Measurements from ENCODE around the gene PPEF2. TPM values are rescaled to one million over a fixed set of nuclear protein-coding genes. Genes with fewer than 3 reads are reported as not detected.
A peak's percentile ranks its signal among the peaks of the same experiment; 100 is the strongest.

Gene PPEF2
- total RNA-seq (1 to 10 TPM in 2 of 5 experiments, under 1 TPM in 3; 0.07 to 1.5 (median 0.17) TPM), polyA plus RNA-seq (not detected), total RNA-seq (0.81 reads per million)

DNA sequence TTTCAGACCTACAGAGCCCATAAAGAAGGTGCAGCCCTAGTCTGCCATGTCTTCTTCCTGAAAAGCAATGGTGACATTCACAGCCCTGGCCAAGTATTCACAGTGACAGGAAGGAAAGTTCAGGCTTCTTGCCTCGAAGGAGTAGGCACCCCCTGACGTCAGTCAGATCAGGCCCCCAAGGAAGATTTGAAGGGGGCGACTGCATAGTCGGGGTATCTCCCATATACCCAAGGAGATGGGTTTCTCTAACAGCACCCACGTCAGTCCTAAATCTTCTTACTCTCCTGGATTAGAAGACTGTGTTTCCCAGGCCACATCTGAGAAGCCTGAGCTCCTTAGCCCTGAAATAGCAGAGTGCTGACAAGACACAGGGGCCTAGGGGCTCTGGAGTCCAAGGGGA, at the start of gene PPEF2:
TSS of gene PPEF2 (minus strand) at position 101 of the 400 bp plus-strand sequence. CDS start 6,127 bp downstream, outside the sequence.
- Histone ChIP-seq H3K27me3 (ENCODE audit: control insufficient read depth in 2 of 2, insufficient read depth in 2 of 2, low read length in 2 of 2) (no peaks in the 10 kb centered on the region), H3K36me3 (ENCODE audit: control insufficient read depth in 2 of 3, insufficient read depth in 3 of 3, low read length in 3 of 3) (no peaks in the 10 kb centered on the region), H3K9me3 (ENCODE audit: control insufficient read depth in 2 of 3, low read length in 3 of 3) (no peaks in the 10 kb centered on the region), H3K4me3 (ENCODE audit: low read length) (no peak within 1 kb of the TSS), H3K27ac (ENCODE audit: low read depth, low read length) (no peak within 1 kb of the TSS), H3K4me1 (ENCODE audit: control insufficient read depth in 2 of 2, insufficient read depth in 2 of 2, low read length in 2 of 2) (no peaks in the 10 kb centered on the region)
- no peak within 1 kb of the TSS for H3K4me3 Mint-ChIP-seq
- H3K27me3 Mint-ChIP-seq: peaks cover 0 to 17% (median 0%) of the 10 kb centered on the region in 5 donors
- DNase-seq: no peak
- intact Hi-C loops (cut with micrococcal nuclease): no loop called here
- no peak for ATAC-seq
- peaks cover 0 to 3% (median 0%) of the 10 kb centered on the region in 5 donors for H3K36me3 Mint-ChIP-seq
- H3K4me1 Mint-ChIP-seq: peaks cover 0 to 5% (median 0%) of the 10 kb centered on the region in 7 donors
- no peak within 1 kb of the TSS for H3K27ac Mint-ChIP-seq
- ChIA-PET CTCF (no interaction called here), POLR2A (no interaction called here)
- H3K9me3 Mint-ChIP-seq: peaks cover 0 to 3% (median 0%) of the 10 kb centered on the region in 11 donors

GRCh38 chr4:75950213-75950815, 48.1 kb upstream of the PPEF2 start:
- Mint-ChIP-seq H3K36me3 (peaks cover 14 to 37% (median 24%) of the 10 kb centered on the region in 5 donors), H3K4me3 (no peak overlapping the region), H3K9me3 (no peaks in the 10 kb centered on the region), H3K4me1 (peaks cover 0 to 9% (median 4%) of the 10 kb centered on the region in 7 donors), H3K27ac (no peak overlapping the region), H3K27me3 (no peaks in the 10 kb centered on the region)
- Histone ChIP-seq H3K27me3 (ENCODE audit: control insufficient read depth in 2 of 2, insufficient read depth in 2 of 2, low read length in 2 of 2) (no peaks in the 10 kb centered on the region), H3K4me1 (ENCODE audit: control insufficient read depth in 2 of 2, insufficient read depth in 2 of 2, low read length in 2 of 2) (no peaks in the 10 kb centered on the region), H3K4me3 (ENCODE audit: low read length) (no peak overlapping the region), H3K27ac (ENCODE audit: low read depth, low read length) (no peak overlapping the region), H3K36me3 (ENCODE audit: control insufficient read depth in 2 of 3, insufficient read depth in 3 of 3, low read length in 3 of 3) (peaks cover 8 to 60% (median 18%) of the 10 kb centered on the region in 3 experiments), H3K9me3 (ENCODE audit: control insufficient read depth in 2 of 3, low read length in 3 of 3) (no peaks in the 10 kb centered on the region)
- no peak for ATAC-seq
- CTCF ChIA-PET: interaction anchor here (0.6 to 2.3 kb wide), 3 partner anchors 9 to 46 kb away, joined by 3 to 7 read pairs (median 5); partner anchors contain the start of gene NAAA
- DNase-seq: no peak
- POLR2A ChIA-PET: interaction anchor here (0.8 kb wide), 1 partner anchor 28 kb away, joined by 3 read pairs; no protein-coding TSS in a partner anchor
- intact Hi-C loops (cut with micrococcal nuclease): no loop called here

- Mint-ChIP-seq H3K27me3 (no peaks in the 10 kb centered on the region), H3K36me3 (peaks cover 10 to 27% (median 16%) of the 10 kb centered on the region in 5 donors), H3K27ac (no peak overlapping the region), H3K4me1 (peaks cover 0 to 9% (median 4%) of the 10 kb centered on the region in 7 donors), H3K4me3 (no peak overlapping the region), H3K9me3 (no peaks in the 10 kb centered on the region)
- no peak overlapping the region for H3K4me3 ChIP-seq (ENCODE audit: low read length)
- no peaks in the 10 kb centered on the region for H3K4me1 ChIP-seq (ENCODE audit: control insufficient read depth in 2 of 2, insufficient read depth in 2 of 2, low read length in 2 of 2)
- DNase-seq (no peak), ATAC-seq (no peak)
- no peaks in the 10 kb centered on the region for H3K9me3 ChIP-seq (ENCODE audit: control insufficient read depth in 2 of 3, low read length in 3 of 3)
- intact Hi-C loops (cut with micrococcal nuclease): no loop called here
- no peak overlapping the region for H3K27ac ChIP-seq (ENCODE audit: low read depth, low read length)
- ChIA-PET CTCF (interaction anchor here (0.9 kb wide), 1 partner anchor 30 kb away, joined by 6 read pairs; no protein-coding TSS in a partner anchor), POLR2A (interaction anchor here (0.6 to 0.9 kb wide), 2 partner anchors 13 to 42 kb away, joined by 3 read pairs; partner anchors contain the start of gene SDAD1)
- peaks cover 7 to 51% (median 18%) of the 10 kb centered on the region in 3 experiments for H3K36me3 ChIP-seq (ENCODE audit: control insufficient read depth in 2 of 3, insufficient read depth in 3 of 3, low read length in 3 of 3)
- no peaks in the 10 kb centered on the region for H3K27me3 ChIP-seq (ENCODE audit: control insufficient read depth in 2 of 2, insufficient read depth in 2 of 2, low read length in 2 of 2)
Measured at GRCh38 chr4:75948822-75949444, 46.7 kb upstream of the PPEF2 start.

DNA sequence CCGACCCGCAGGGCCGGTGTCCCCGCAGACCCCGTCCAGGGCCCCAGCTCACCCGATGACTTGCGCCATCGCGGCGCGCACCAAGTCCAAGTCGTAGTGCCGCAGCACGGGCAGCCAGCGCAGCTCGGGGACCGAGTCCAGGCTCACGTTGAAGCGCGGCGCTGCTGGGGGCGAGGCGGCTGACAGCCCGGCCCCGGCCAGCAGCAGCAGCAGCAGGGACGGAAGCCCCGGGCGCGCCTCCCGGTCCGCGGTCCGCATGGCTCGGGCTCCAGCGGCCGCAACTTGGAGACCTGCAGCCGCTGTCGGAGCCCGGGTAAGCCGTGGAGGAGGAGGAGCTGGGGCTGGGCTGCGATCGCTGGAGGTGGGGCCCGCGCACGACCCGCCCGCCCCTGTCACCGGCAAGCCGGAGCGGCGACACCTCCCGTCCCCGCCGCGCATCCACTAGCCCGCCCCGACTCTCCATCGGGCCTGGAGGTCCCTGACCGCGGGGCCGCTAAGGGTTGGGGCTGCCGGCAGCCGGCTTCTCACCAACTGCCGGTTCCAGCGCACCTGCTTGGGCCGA, 38.5 kb upstream of the PPEF2 start, which contains the start of gene NAAA:
TSS of gene NAAA (minus strand) at position 322 of the 562 bp plus-strand sequence. CDS start at position 258, 64 bp downstream.
- H3K4me1 ChIP-seq (ENCODE audit: control insufficient read depth in 2 of 2, insufficient read depth in 2 of 2, low read length in 2 of 2): peaks cover 9 to 12% of the 10 kb centered on the region in 2 donors
- ATAC-seq (peak; percentile 92), DNase-seq (peak; percentile 57 to 87 (median 75))
- H3K4me1 Mint-ChIP-seq: peaks cover 12 to 34% (median 22%) of the 10 kb centered on the region in 7 donors
- H3K27me3 Mint-ChIP-seq: no peaks in the 10 kb centered on the region
- peaks cover 0 to 16% (median 12%) of the 10 kb centered on the region in 5 donors for H3K36me3 Mint-ChIP-seq
- peak within 1 kb of the TSS; percentile 90 to 98 (median 94) for H3K27ac Mint-ChIP-seq
- CTCF ChIA-PET: interaction anchor here (0.7 to 1.7 kb wide), 4 partner anchors 11 to 52 kb away, joined by 3 to 7 read pairs (median 5); no protein-coding TSS in a partner anchor
- no peaks in the 10 kb centered on the region for H3K27me3 ChIP-seq (ENCODE audit: control insufficient read depth in 2 of 2, insufficient read depth in 2 of 2, low read length in 2 of 2)
- H3K36me3 ChIP-seq (ENCODE audit: control insufficient read depth in 2 of 3, insufficient read depth in 3 of 3, low read length in 3 of 3): peaks cover 0 to 24% (median under 1%) of the 10 kb centered on the region in 3 experiments
- POLR2A ChIA-PET: interaction anchor here (0.6 to 2.5 kb wide), 13 partner anchors 9 to 1138 kb away, joined by 3 to 23 read pairs (median 6); partner anchors contain the start of genes NUP54, RCHY1, SDAD1 and THAP6
- peak within 1 kb of the TSS; percentile 80 for H3K27ac ChIP-seq (ENCODE audit: low read depth, low read length)
- H3K9me3 Mint-ChIP-seq: no peaks in the 10 kb centered on the region
- intact Hi-C loops (cut with micrococcal nuclease): loop anchor here (1.0 to 5.0 kb wide), 12 partner anchors 24 to 1217 kb away; partner anchors contain the start of genes G3BP2 (in 2 of the 2), NUP54 (in 2 of the 2), RCHY1 (in 2 of the 2) and SDAD1 (in 2 of the 2)
- peak within 1 kb of the TSS; percentile 96 to 99 (median 98) for H3K4me3 Mint-ChIP-seq
- H3K9me3 ChIP-seq (ENCODE audit: control insufficient read depth in 2 of 3, low read length in 3 of 3): no peaks in the 10 kb centered on the region
- H3K4me3 ChIP-seq (ENCODE audit: low read length): peak within 1 kb of the TSS; percentile 100

DNA sequence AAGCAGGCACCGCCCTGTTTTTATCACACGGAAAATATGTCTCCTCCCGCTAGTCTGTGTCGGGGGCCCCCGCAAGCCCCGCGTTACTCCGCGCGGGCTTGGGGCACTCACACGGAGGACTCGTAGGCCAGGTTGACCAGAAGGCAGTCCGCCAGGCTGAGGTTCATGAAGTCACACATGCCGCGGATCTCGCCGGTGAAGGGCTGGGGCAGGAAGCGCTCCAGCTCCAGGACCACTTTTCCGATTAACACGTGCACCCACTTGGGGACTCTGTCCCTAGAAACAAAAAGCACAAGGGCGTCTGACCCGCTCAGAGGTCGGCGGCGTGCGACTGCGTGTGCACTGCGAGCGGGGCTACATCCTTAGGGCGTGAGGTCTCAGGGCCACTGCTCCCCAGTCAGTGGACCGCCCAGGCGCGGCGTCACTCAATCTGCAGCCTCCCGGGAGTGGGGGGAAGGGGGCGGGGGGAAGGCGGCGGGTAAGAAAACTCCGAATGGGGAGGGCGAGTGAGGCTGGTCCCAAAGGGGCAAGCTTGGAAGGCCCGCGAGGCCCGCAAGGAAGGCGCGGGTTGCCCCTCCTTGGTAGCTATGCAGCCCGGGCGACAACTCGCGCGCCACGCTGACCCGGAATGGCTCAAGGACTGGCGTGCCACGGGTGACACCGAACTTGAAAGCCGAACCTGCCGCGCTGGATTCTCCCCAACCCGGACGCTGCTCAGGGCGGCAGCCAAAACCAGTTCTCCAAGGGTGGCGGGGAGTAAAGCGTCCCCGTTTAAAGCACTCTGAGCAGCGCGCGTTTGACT, 37.8 kb upstream of the PPEF2 start:
- peak; percentile 39 to 75 (median 64) for DNase-seq
- H3K27me3 Mint-ChIP-seq: no peaks in the 10 kb centered on the region
- peak overlapping the region; percentile 90 to 98 (median 94) for H3K27ac Mint-ChIP-seq
- Histone ChIP-seq H3K27ac (ENCODE audit: low read depth, low read length) (peak overlapping the region; percentile 80), H3K36me3 (ENCODE audit: control insufficient read depth in 2 of 3, insufficient read depth in 3 of 3, low read length in 3 of 3) (peaks cover 0 to 31% (median 5%) of the 10 kb centered on the region in 3 experiments), H3K27me3 (ENCODE audit: control insufficient read depth in 2 of 2, insufficient read depth in 2 of 2, low read length in 2 of 2) (no peaks in the 10 kb centered on the region), H3K4me3 (ENCODE audit: low read length) (peak overlapping the region; percentile 100), H3K9me3 (ENCODE audit: control insufficient read depth in 2 of 3, low read length in 3 of 3) (no peaks in the 10 kb centered on the region), H3K4me1 (ENCODE audit: control insufficient read depth in 2 of 2, insufficient read depth in 2 of 2, low read length in 2 of 2) (peaks cover 9 to 12% of the 10 kb centered on the region in 2 donors)
- H3K4me1 Mint-ChIP-seq: peaks cover 12 to 34% (median 22%) of the 10 kb centered on the region in 7 donors
- intact Hi-C loops (cut with micrococcal nuclease): loop anchor here (1.0 to 5.0 kb wide), 10 partner anchors 50 to 1217 kb away; partner anchors contain the start of genes G3BP2 (in 2 of the 2), NUP54 (in 2 of the 2), RCHY1 (in 2 of the 2) and SDAD1 (in 2 of the 2)
- POLR2A ChIA-PET: interaction anchor here (0.6 to 2.5 kb wide), 14 partner anchors 9 to 1011 kb away, joined by 3 to 23 read pairs (median 6); partner anchors contain the start of genes NUP54, RCHY1, SDAD1 and THAP6
- CTCF ChIA-PET: interaction anchor here (0.7 to 1.8 kb wide), 4 partner anchors 11 to 46 kb away, joined by 3 to 7 read pairs (median 5); no protein-coding TSS in a partner anchor
- H3K36me3 Mint-ChIP-seq: peaks cover 4 to 12% (median 12%) of the 10 kb centered on the region in 5 donors
- H3K9me3 Mint-ChIP-seq: no peaks in the 10 kb centered on the region
- H3K4me3 Mint-ChIP-seq: peak overlapping the region; percentile 96 to 99 (median 98)
- ATAC-seq: peak; percentile 76
